NOMO-1 (cell line): ENCODE results near the gene RNF212.
A peak's percentile ranks its signal among the peaks of the same experiment; 100 is the strongest.
"Not testable (repeated sequence)": the region's sequence is repeated elsewhere in the genome, so short reads cannot be mapped to it uniquely, and the experiment has no call there.

ENCODE experiments used
- DNase-seq, 2 experiments: peaks; one replicate each; lab custom pipeline; 2025; ENCODE audit not compliant: unreplicated experiment in 2 of 2; lab: John Stamatoyannopoulos, UW

Gene RNF212

GRCh38 chr4:1113311-1114009 is at the start of gene RNF212:
RNF212 (minus strand) TSS chr4:1113564; CDS start chr4:1113464, 100 bp downstream.
- no peak for DNase-seq

GRCh38 chr4:1160351-1160750 is 47.0 kb upstream of the RNF212 start:
- no peak for DNase-seq

- DNase-seq = no peak
Measured at GRCh38 chr4:1156069-1156468, 42.7 kb upstream of the RNF212 start.

GRCh38 chr4:1155314-1155713 is 42.0 kb upstream of the RNF212 start:
- DNase-seq = peak in 1 of 2 experiments; percentile 14

- DNase-seq = peak in 1 of 2 experiments; percentile 48
Measured at GRCh38 chr4:1154523-1155182, 41.3 kb upstream of the RNF212 start.

GRCh38 chr4:1154126-1154522 is 40.8 kb upstream of the RNF212 start:
- DNase-seq = no peak

GRCh38 chr4:1153567-1154090 is 40.3 kb upstream of the RNF212 start:
- DNase-seq = no peak

- no peak for DNase-seq
Measured at GRCh38 chr4:1152290-1152689, 38.9 kb upstream of the RNF212 start.

- no peak for DNase-seq
Measured at GRCh38 chr4:1151541-1151940, 38.2 kb upstream of the RNF212 start.

GRCh38 chr4:1150875-1151274 is 37.5 kb upstream of the RNF212 start:
- DNase-seq = no peak

- no peak for DNase-seq
Measured at GRCh38 chr4:1139860-1140259, 26.5 kb upstream of the RNF212 start.

- peak; percentile 38 to 83 for DNase-seq
Measured at GRCh38 chr4:1137850-1138249, 24.5 kb upstream of the RNF212 start.

GRCh38 chr4:1137063-1137776 is 23.9 kb upstream of the RNF212 start:
- DNase-seq = peak; percentile 59 to 85

- peak in 1 of 2 experiments; percentile 11 for DNase-seq
Measured at GRCh38 chr4:1136048-1136447, 22.7 kb upstream of the RNF212 start.

GRCh38 chr4:1133033-1133432 is 19.7 kb upstream of the RNF212 start:
- DNase-seq = no peak

- peak; percentile 49 to 73 for DNase-seq
Measured at GRCh38 chr4:1130316-1131186, 17.2 kb upstream of the RNF212 start.

GRCh38 chr4:1126506-1126905 is 13.1 kb upstream of the RNF212 start:
- no peak for DNase-seq

GRCh38 chr4:1125466-1125865 is 12.1 kb upstream of the RNF212 start:
- DNase-seq = not testable (repeated sequence)

- DNase-seq = no peak
Measured at GRCh38 chr4:1124818-1125217, 11.5 kb upstream of the RNF212 start.

GRCh38 chr4:1122505-1122904 is 9.1 kb upstream of the RNF212 start:
- DNase-seq = no peak
